K562 (cell line): ENCODE measurements around the gene GRB10. TPM values are rescaled to one million over a fixed set of nuclear protein-coding genes. Genes with fewer than 3 reads are reported as not detected.

Source experiments
- ATAC-seq: fragments of 200-7000 bp; cut with Tn5 transposase; 3 replicates; pipeline ENCODE4 v1.9.1; 2020; ENCODE audit warnings: moderate library complexity
- BruUV-seq: library from RNA; stranded (reverse); fragments of 400-500 nt; replicated peaks from 2 replicates; lab custom pipeline; 2021; lab: Mats Ljungman, UMichigan
- CTCF ChIA-PET: fragments of 300-600 bp; formaldehyde crosslinking; extraction: SDS; loops from one replicate; lab custom pipeline; 2021; ENCODE audit warnings: low intra/inter-chr PET ratio; lab: Yijun Ruan, JAX
- POLR2A ChIA-PET: fragments of 300-600, 350-650 bp; sonication (Branson Sonifier 250); formaldehyde crosslinking; extraction: SDS; loops from one replicate; lab custom pipeline; 2021; ENCODE audit warnings: antibody characterized with exemption, inconsistent platforms; lab: Yijun Ruan, JAX
- DNase-seq, 4 experiments: peaks; one replicate each; pipeline versions ENCODE4 v3.0.0 to v3.0.0-alpha.2; 2011 to 2018; ENCODE audit warnings: low spot score in 3 of 4, mixed read lengths in 3 of 4; ENCODE audit errors: extremely low read depth in 1 of 4
- FAIRE-seq: peaks from 2 replicates; lab custom pipeline; 2011; peaks lifted over from hg19 to GRCh38; lab: Jason Lieb, UNC
- H2AFZ ChIP-seq: 2 replicates; pipeline ENCODE4 v1.6.0; 2011; ENCODE audit warnings: low read depth, low read length, control low read depth, inconsistent platforms
- H3K27ac ChIP-seq: fragments of 200-600 bp; 3 replicates; pipeline ENCODE4 v1.8.0; 2011; ENCODE audit warnings: low read depth, mild to moderate bottlenecking, control low read depth, inconsistent platforms, low read length, moderate library complexity, mixed read lengths; ENCODE audit errors: extremely low read depth
- H3K27me3 ChIP-seq, 2 experiments: fragments of 300-600 bp in 1 of 2; 2 replicates in 1 of 2; 3 replicates in 1 of 2; pipeline versions ENCODE4 v1.6.0 to v1.8.0; 2011; ENCODE audit warnings: inconsistent platforms in 2 of 2, low read length in 2 of 2, mild to moderate bottlenecking in 1 of 2, mixed read lengths in 1 of 2, moderate library complexity in 1 of 2; ENCODE audit not compliant: control insufficient read depth in 2 of 2, insufficient read depth in 2 of 2
- H3K36me3 ChIP-seq: fragments of 300-600 bp; 3 replicates; pipeline ENCODE4 v1.8.0; 2011; ENCODE audit warnings: mild to moderate bottlenecking, low read length, inconsistent platforms; ENCODE audit not compliant: control insufficient read depth, insufficient read depth
- H3K4me1 ChIP-seq, 2 experiments: fragments of 200-600 bp in 1 of 2; replicated peaks in 1 of 2; 2 replicates in 1 of 2; 3 replicates in 1 of 2; pipeline versions ENCODE4 v1.5.1 to v1.8.0; 2011; ENCODE audit warnings: inconsistent platforms in 2 of 2, low read length in 2 of 2, mild to moderate bottlenecking in 1 of 2, mixed read lengths in 1 of 2, moderate library complexity in 1 of 2; ENCODE audit not compliant: control insufficient read depth in 2 of 2, insufficient read depth in 2 of 2
- H3K4me2 ChIP-seq: 2 replicates; pipeline ENCODE4 v1.6.1; 2011; ENCODE audit warnings: low read length, control low read depth, inconsistent platforms, mixed read lengths; ENCODE audit not compliant: insufficient read depth
- H3K4me3 ChIP-seq: fragments of 200-600 bp; sonication (generic), shearing (Covaris generic); 2 replicates; pipeline ENCODE4 v1.5.1; 2016; ENCODE audit warnings: control low read depth, inconsistent platforms
- H3K79me2 ChIP-seq: fragments of 200-600 bp; 3 replicates; pipeline ENCODE4 v1.8.0; 2011; ENCODE audit warnings: low read length, inconsistent platforms; ENCODE audit not compliant: control insufficient read depth, insufficient read depth
- H3K9ac ChIP-seq, 2 experiments: 2 replicates each; pipeline versions ENCODE4 v1.6.0 to v1.6.1; 2011; ENCODE audit warnings: low read depth in 2 of 2, low read length in 2 of 2, control low read depth in 1 of 2, inconsistent platforms in 1 of 2, mild to moderate bottlenecking in 1 of 2, mixed read lengths in 1 of 2; ENCODE audit not compliant: insufficient read depth in 1 of 2
- H3K9me1 ChIP-seq: one replicate; pipeline ENCODE4 v1.6.0; 2011; ENCODE audit warnings: inconsistent platforms, mild to moderate bottlenecking, low read length, moderate library complexity; ENCODE audit not compliant: control insufficient read depth, insufficient read depth
- H3K9me3 ChIP-seq: replicated peaks from 2 replicates; pipeline ENCODE4 v1.5.1; 2011; ENCODE audit warnings: low read depth, low read length, inconsistent platforms; ENCODE audit not compliant: control insufficient read depth, insufficient read depth
- H4K20me1 ChIP-seq: replicated peaks from 2 replicates; pipeline ENCODE4 v1.6.1; 2011; ENCODE audit warnings: low read length, inconsistent platforms, mixed read lengths; ENCODE audit not compliant: control insufficient read depth, insufficient read depth
- C11orf30 ChIP-seq: fragments of 450-650 bp; IDR thresholded peaks from 2 replicates; pipeline ENCODE4 v1.6.1; 2016; ENCODE audit warnings: low read depth, mild to moderate bottlenecking
- CREB5 ChIP-seq: fragments of 250-450 bp; sonication (Bioruptor Pico); IDR thresholded peaks from 2 replicates; pipeline ENCODE4 v1.5.0; 2020; ENCODE audit warnings: mild to moderate bottlenecking
- DIDO1 ChIP-seq: fragments of 450-650 bp; IDR thresholded peaks from 2 replicates; pipeline ENCODE4 v1.6.1; 2016; ENCODE audit warnings: low read depth, missing biosample characterization, missing genetic modification characterization
- FOXP4 ChIP-seq: sonication (generic); formaldehyde crosslinking; IDR thresholded peaks from 2 replicates; pipeline ENCODE4 v1.8.0; 2022; ENCODE audit warnings: mild to moderate bottlenecking, missing genetic modification reagents, borderline replicate concordance
- KDM4B ChIP-seq, 2 experiments: fragments of 450-650 bp in 1 of 2; sonication (generic) in 1 of 2; IDR thresholded peaks; 2 replicates each; pipeline ENCODE4 v1.6.1; 2016 to 2017; ENCODE audit warnings: borderline replicate concordance in 2 of 2, antibody characterized with exemption in 1 of 2, low read depth in 1 of 2, mild to moderate bottlenecking in 1 of 2
- MITF ChIP-seq: IDR thresholded peaks from 2 replicates; pipeline ENCODE4 v1.6.1; 2014; ENCODE audit warnings: antibody characterized with exemption
- NCOR1 ChIP-seq: fragments of 450-650 bp; IDR thresholded peaks from 2 replicates; pipeline ENCODE4 v1.6.1; 2016; ENCODE audit warnings: mild to moderate bottlenecking, moderate library complexity
- PHB ChIP-seq: fragments of 250-450 bp; sonication (Bioruptor Pico); IDR thresholded peaks from 2 replicates; pipeline ENCODE4 v1.5.0; 2021
- RBFOX2 ChIP-seq: fragments of 200-400 bp; formaldehyde crosslinking; IDR thresholded peaks from 2 replicates; pipeline ENCODE4 v1.6.1; 2017; ENCODE audit warnings: low read depth, mild to moderate bottlenecking, low read length, moderate library complexity
- ZC3H4 ChIP-seq: sonication (generic); formaldehyde crosslinking; IDR thresholded peaks from 2 replicates; pipeline ENCODE4 v1.9.0; 2021; ENCODE audit warnings: missing genetic modification reagents, borderline replicate concordance
- ZNF121 ChIP-seq: sonication (generic); formaldehyde crosslinking; conservative IDR thresholded peaks from 2 replicates; pipeline ENCODE4 v1.8.0; 2022; ENCODE audit warnings: missing genetic modification reagents
- ZNF232 ChIP-seq: sonication (generic); formaldehyde crosslinking; IDR thresholded peaks from 2 replicates; pipeline ENCODE4 v1.8.0; 2022; ENCODE audit warnings: mild to moderate bottlenecking, missing genetic modification reagents
- ZNF239 ChIP-seq: fragments of 250-450 bp; sonication (Bioruptor Pico); IDR thresholded peaks from 2 replicates; pipeline ENCODE4 v1.4.0; 2020; ENCODE audit warnings: mild to moderate bottlenecking
- ZNF766 ChIP-seq: fragments of 200-800 bp; sonication (Bioruptor generic); conservative IDR thresholded peaks from 2 replicates; pipeline ENCODE4 v1.6.1; 2016; ENCODE audit warnings: missing genetic modification characterization, missing compliant biosample characterization
- ZSCAN29 ChIP-seq: fragments of 450-650 bp; IDR thresholded peaks from 2 replicates; pipeline ENCODE4 v1.6.1; 2017
- WGBS: fragments of 100-300 bp; shearing (Covaris generic); methylation state at CpG from one replicate; pipeline ENCODE4 v1.1.6; 2016; ENCODE audit warnings: low coverage, mixed read lengths; ENCODE audit not compliant: insufficient coverage; ENCODE audit errors: missing lambda C conversion rate; 5-methylcytosine and 5-hydroxymethylcytosine counted together
- in situ Hi-C: fragments of 300-500 bp; cut with MboI; formaldehyde crosslinking; loops from 4 replicates; pipeline ENCODE4 v1.15.0; 2018; ENCODE audit warnings: inconsistent platforms, mixed read lengths
- intact Hi-C: fragments of 100-400 bp; cut with micrococcal nuclease; formaldehyde crosslinking; loops from 2 replicates; pipeline ENCODE4 v1.14.2; 2022
- polyA plus RNA-seq, 8 experiments: library from polyadenylated mRNA; depleted of rRNA in 4 of 8; stranded (reverse) in 5 of 8; unstranded in 3 of 8; fragments of >200 nt; fragmentation: Nextera tagmentation in 2 of 8; fragmentation: Illumina TruSeq in 1 of 8; extraction: Ambion mirVana in 2 of 8; extraction: Trizol in 1 of 8; gene quantifications; 2 replicates each; pipeline versions ENCODE4 v1.2.1 to v1.2.3, GENCODE V29; 2011 to 2014; ENCODE audit warnings: inconsistent platforms in 1 of 8, missing spikeins in 1 of 8
- total RNA-seq, 7 experiments: library from RNA; depleted of rRNA in 6 of 7; stranded (reverse); fragments of >200 nt in 6 of 7; fragmentation: Illumina TruSeq in 2 of 7; extraction: Trizol in 2 of 7; gene quantifications; 2 replicates each; pipeline versions ENCODE4 v1.2.1 to v1.2.3, GENCODE V29; 2011 to 2021; ENCODE audit warnings: low replicate concordance in 1 of 7
- TF ChIP-seq, protein P1 (sequence below): fragments of 250-450 bp; sonication (Bioruptor Pico); IDR thresholded peaks from 2 replicates; pipeline ENCODE4 v1.8.0; 2022; ENCODE audit warnings: inconsistent platforms

GRB10 gene
- total and polyA plus RNA-seq, 9 of the 15 experiments (the other 6 are each of a cell fraction or from before 2014, with no cell fraction given) = 8.9 to 88.5 (median 40.7) TPM

GRCh38 chr7:50731703-50732582, 50.8 kb downstream of the GRB10 start:
- H3K4me1 ChIP-seq = peaks cover 0 to 6% of the 10 kb centered on the region in 2 experiments; a peak in 3 of 5 replicates
- no peaks in the 10 kb centered on the region for H3K27me3 ChIP-seq
- H3K4me2 ChIP-seq = no peak overlapping the region
- H3K27ac ChIP-seq = no peak overlapping the region
- H3K9ac ChIP-seq = no peak overlapping the region
- H3K9me1 ChIP-seq = no peaks in the 10 kb centered on the region
- ATAC-seq = no peak
- ChIA-PET POLR2A (interaction anchor here (0.6 to 1.1 kb wide), 4 partner anchors 16 to 404 kb away, joined by 3 to 5 read pairs (median 4); no protein-coding TSS in a partner anchor), CTCF (no interaction called here)
- FAIRE-seq = no peak
- in situ Hi-C loops = no loop called here
- peaks cover 5% of the 10 kb centered on the region; the same call in 2 of the 3 replicates for H3K36me3 ChIP-seq
- BruUV-seq = no TSS peak
- 92% methylated on average over 20 of the region's 21 CpGs for WGBS
- H4K20me1 ChIP-seq = peaks cover 30% of the 10 kb centered on the region
- intact Hi-C loops = no loop called here
- peaks cover 98% of the 10 kb centered on the region for H3K79me2 ChIP-seq
- H2AFZ ChIP-seq = no peak overlapping the region
- H3K9me3 ChIP-seq = no peaks in the 10 kb centered on the region
- DNase-seq = no peak
- H3K4me3 ChIP-seq = no peak overlapping the region
- TF ChIP-seq, protein P1, sequence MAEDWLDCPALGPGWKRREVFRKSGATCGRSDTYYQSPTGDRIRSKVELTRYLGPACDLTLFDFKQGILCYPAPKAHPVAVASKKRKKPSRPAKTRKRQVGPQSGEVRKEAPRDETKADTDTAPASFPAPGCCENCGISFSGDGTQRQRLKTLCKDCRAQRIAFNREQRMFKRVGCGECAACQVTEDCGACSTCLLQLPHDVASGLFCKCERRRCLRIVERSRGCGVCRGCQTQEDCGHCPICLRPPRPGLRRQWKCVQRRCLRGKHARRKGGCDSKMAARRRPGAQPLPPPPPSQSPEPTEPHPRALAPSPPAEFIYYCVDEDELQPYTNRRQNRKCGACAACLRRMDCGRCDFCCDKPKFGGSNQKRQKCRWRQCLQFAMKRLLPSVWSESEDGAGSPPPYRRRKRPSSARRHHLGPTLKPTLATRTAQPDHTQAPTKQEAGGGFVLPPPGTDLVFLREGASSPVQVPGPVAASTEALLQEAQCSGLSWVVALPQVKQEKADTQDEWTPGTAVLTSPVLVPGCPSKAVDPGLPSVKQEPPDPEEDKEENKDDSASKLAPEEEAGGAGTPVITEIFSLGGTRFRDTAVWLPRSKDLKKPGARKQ = no peak
- no peak for TF ChIP-seq ZSCAN29
- TF ChIP-seq NCOR1 = no peak
- no peak for TF ChIP-seq ZC3H4
- TF ChIP-seq ZNF766 (CRISPR knock-in tag) = no peak
- TF ChIP-seq PHB (CRISPR knock-in tag) = no peak
- no peak for TF ChIP-seq CREB5 (CRISPR knock-in tag)
- TF ChIP-seq RBFOX2 = no peak
- TF ChIP-seq ZNF121 = no peak
- TF ChIP-seq MITF = no peak
- no peak for TF ChIP-seq KDM4B (IDR thresholded peaks at IDR 0.05; ENCODE audit: borderline replicate concordance in 2 of 2, low read depth in 1 of 2)
- TF ChIP-seq FOXP4 (CRISPR knock-in tag) = no peak
- TF ChIP-seq DIDO1 (tag) = no peak
- TF ChIP-seq ZNF232 (CRISPR knock-in tag) = no peak
- no peak for TF ChIP-seq C11orf30
- TF ChIP-seq ZNF239 (CRISPR knock-in tag) = no peak
